ENCODE results near the gene TBX15. TPM values are rescaled to one million over a fixed set of nuclear protein-coding genes. Genes with fewer than 3 reads are reported as not detected.

The TBX15 gene
- total and polyA plus RNA-seq, 9 of the 15 experiments (the other 6 are each of a cell fraction or from before 2014, with no cell fraction given): 0.03 to 3.4 (median 2.3) TPM

GRCh38 chr1:119002028-119002686, 14.0 kb upstream of the TBX15 start:
- ATAC-seq: peak; percentile 56
- Histone ChIP-seq H3K4me1 (replicated peaks in 1 of 2; ENCODE audit: control insufficient read depth in 2 of 2, insufficient read depth in 2 of 2, low read length in 2 of 2) (peaks cover 0 to 11% of the 10 kb centered on the region in 2 experiments; a peak in 3 of 5 replicates), H3K4me3 (no peak overlapping the region), H3K27me3 (ENCODE audit: control insufficient read depth in 2 of 2, insufficient read depth in 2 of 2, low read length in 2 of 2) (peaks cover 17 to 67% of the 10 kb centered on the region in 2 experiments; a peak in 3 of 5 replicates), H3K36me3 (ENCODE audit: control insufficient read depth, insufficient read depth, low read length) (no peaks in the 10 kb centered on the region), H2AFZ (ENCODE audit: low read depth, low read length) (peak overlapping the region; percentile 15; the same call in 1 of the 2 replicates), H3K4me2 (ENCODE audit: insufficient read depth, low read length) (0 out of 2 replicates have a peak overlapping the region, but pooled peaks have one; percentile 14), H3K9me1 (ENCODE audit: control insufficient read depth, insufficient read depth, low read length) (no peaks in the 10 kb centered on the region), H3K79me2 (ENCODE audit: control insufficient read depth, insufficient read depth, low read length) (no peaks in the 10 kb centered on the region), H3K9me3 (replicated peaks; ENCODE audit: control insufficient read depth, insufficient read depth, low read depth, low read length) (no peaks in the 10 kb centered on the region), H3K27ac (ENCODE audit: extremely low read depth, low read depth, low read length) (no peak overlapping the region), H3K9ac (ENCODE audit: insufficient read depth in 1 of 2, low read depth in 2 of 2, low read length in 2 of 2) (no peak overlapping the region), H4K20me1 (replicated peaks; ENCODE audit: control insufficient read depth, insufficient read depth, low read length) (no peaks in the 10 kb centered on the region)
- intact Hi-C loops (cut with micrococcal nuclease): no loop called here
- in situ Hi-C loops (cut with MboI): no loop called here
- peak in 2 of 4 experiments; percentile 40 to 43 for DNase-seq (ENCODE audit: extremely low read depth in 1 of 4, low spot score in 3 of 4)
- ChIA-PET POLR2A (interaction anchor here (0.6 kb wide), 1 partner anchor 157 kb away, joined by 3 read pairs; no protein-coding TSS in a partner anchor), CTCF (ENCODE audit: low intra/inter-chr PET ratio) (no interaction called here)
- WGBS (ENCODE audit: insufficient coverage, low coverage, missing lambda C conversion rate): 13% methylated on average over 16 of the region's 16 CpGs
- peak; percentile 40 for FAIRE-seq
- BruUV-seq (replicated peaks): no TSS peak
- TF ChIP-seq JUN (IDR thresholded peaks at IDR 0.05; ENCODE audit: borderline replicate concordance, low read depth, low read length) (0 out of 2 replicates have a peak, but pooled peaks have one; percentile 20), JUN (CRISPR knock-in tag; IDR thresholded peaks at IDR 0.05; ENCODE audit: borderline replicate concordance) (no peak), BRF1 (IDR thresholded peaks at IDR 0.05; ENCODE audit: borderline replicate concordance, extremely low read depth, insufficient read length) (no peak), KLF13 (tag; IDR thresholded peaks at IDR 0.05; ENCODE audit: borderline replicate concordance, low read depth) (no peak), ETV1 (tag; conservative IDR thresholded peaks at IDR 0.05; ENCODE audit: low read depth) (0 out of 2 replicates have a peak, but pooled peaks have one; percentile 25), CEBPB (tag; IDR thresholded peaks at IDR 0.05) (peak; percentile 61; the same call in 1 of the 2 replicates), ARID1B (IDR thresholded peaks at IDR 0.05) (peak; percentile 37; the same call in 1 of the 2 replicates), BRD9 (IDR thresholded peaks at IDR 0.05; ENCODE audit: low read depth, partially characterized antibody) (no peak), GABPA (tag; conservative IDR thresholded peaks at IDR 0.05; ENCODE audit: low read depth) (0 out of 2 replicates have a peak, but pooled peaks have one; percentile 32), SLC30A9 (CRISPR knock-in tag; IDR thresholded peaks at IDR 0.05) (no peak), DPF2 (IDR thresholded peaks at IDR 0.05) (0 out of 2 replicates have a peak, but pooled peaks have one; percentile 22), CEBPG (CRISPR knock-in tag; IDR thresholded peaks at IDR 0.05) (no peak), CEBPG (tag; conservative IDR thresholded peaks at IDR 0.05 in 1 of 2, IDR thresholded peaks at IDR 0.05 in 1 of 2) (peak; percentile 67 to 75), L3MBTL2 (IDR thresholded peaks at IDR 0.05) (0 out of 2 replicates have a peak, but pooled peaks have one; percentile 23), SAFB (IDR thresholded peaks at IDR 0.05; ENCODE audit: borderline replicate concordance, low read depth, low read length) (no peak), BMI1 (IDR thresholded peaks at IDR 0.05; ENCODE audit: low read length) (no peak), GATAD2A (IDR thresholded peaks at IDR 0.05) (no peak), JUND (IDR thresholded peaks at IDR 0.05; ENCODE audit: borderline replicate concordance, low read depth, low read length) (peak; percentile 82), JUND (tag; IDR thresholded peaks at IDR 0.05; ENCODE audit: borderline replicate concordance, low read depth, low read length) (peak; percentile 40; the same call in 1 of the 3 replicates)
- TF ChIP-seq, protein P1, sequence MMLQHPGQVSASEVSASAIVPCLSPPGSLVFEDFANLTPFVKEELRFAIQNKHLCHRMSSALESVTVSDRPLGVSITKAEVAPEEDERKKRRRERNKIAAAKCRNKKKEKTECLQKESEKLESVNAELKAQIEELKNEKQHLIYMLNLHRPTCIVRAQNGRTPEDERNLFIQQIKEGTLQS (IDR thresholded peaks at IDR 0.05): peak; percentile 50; the same call in 1 of the 2 replicates
- TF ChIP-seq, protein P1 (CRISPR knock-in tag; conservative IDR thresholded peaks at IDR 0.05): no peak
- TF ChIP-seq, protein P2, sequence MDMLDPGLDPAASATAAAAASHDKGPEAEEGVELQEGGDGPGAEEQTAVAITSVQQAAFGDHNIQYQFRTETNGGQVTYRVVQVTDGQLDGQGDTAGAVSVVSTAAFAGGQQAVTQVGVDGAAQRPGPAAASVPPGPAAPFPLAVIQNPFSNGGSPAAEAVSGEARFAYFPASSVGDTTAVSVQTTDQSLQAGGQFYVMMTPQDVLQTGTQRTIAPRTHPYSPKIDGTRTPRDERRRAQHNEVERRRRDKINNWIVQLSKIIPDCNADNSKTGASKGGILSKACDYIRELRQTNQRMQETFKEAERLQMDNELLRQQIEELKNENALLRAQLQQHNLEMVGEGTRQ (CRISPR knock-in tag; IDR thresholded peaks at IDR 0.05): 0 out of 2 replicates have a peak, but pooled peaks have one; percentile 9
